Cardiac fibroblast (primary cell): Measurements from ENCODE around the gene SPATA9.
A peak's percentile ranks its signal among the peaks of the same experiment; 100 is the strongest.

Experiments used
- DNase-seq, 2 donors: peaks; one replicate each; pipeline versions ENCODE4 v3.0.0 to v3.0.0-alpha.2; 2010; ENCODE audit warnings: low read depth in 2 of 2
- H3K4me3 ChIP-seq, 2 donors: replicated peaks in 1 of 2; 1 replicate in 1 of 2; 2 replicates in 1 of 2; pipeline ENCODE4 v1.5.1; 2011; ENCODE audit warnings: low read depth in 2 of 2, low read length in 2 of 2, mild to moderate bottlenecking in 2 of 2, moderate library complexity in 1 of 2
- TF ChIP-seq, protein P1 (sequence below): IDR thresholded peaks from one replicate; pipeline ENCODE4 v1.5.1; 2011; ENCODE audit warnings: low read depth, mild to moderate bottlenecking, low read length, inconsistent platforms

The SPATA9 gene

DNA sequence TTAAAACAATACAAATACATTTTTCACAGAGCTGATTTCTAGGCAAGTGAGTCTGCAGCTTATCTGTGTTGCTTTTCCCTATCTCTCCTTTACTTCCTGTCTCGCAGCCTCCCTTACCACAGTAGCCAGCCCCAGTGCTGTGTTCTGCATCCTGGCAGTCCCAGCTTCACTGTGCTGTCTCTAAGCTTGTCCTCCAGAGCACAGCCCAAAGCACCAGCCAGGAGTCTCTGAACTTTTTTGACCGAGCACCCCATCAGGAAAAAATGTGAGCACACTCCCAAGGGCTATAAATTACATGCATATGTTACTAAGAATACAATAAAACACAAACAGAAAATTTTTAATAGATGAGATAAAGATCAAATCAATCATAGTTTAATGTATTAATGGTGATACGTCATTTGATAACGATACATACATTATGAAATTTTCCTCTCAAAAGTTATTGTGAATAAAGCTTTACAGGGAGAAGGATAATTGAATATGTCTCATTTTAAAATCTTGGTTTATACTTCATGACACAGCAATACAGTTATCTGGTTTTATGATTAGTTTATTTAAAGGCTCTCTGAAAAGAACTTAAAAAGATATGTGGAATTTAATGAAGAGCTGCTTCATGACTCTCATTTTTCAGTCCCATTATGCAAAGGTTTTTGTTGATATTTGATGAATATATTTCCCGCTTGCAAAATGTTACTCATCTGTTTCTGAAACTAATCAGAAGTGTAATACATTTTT lies 41.0 kb upstream of the SPATA9 start:
- TF ChIP-seq, protein P1, sequence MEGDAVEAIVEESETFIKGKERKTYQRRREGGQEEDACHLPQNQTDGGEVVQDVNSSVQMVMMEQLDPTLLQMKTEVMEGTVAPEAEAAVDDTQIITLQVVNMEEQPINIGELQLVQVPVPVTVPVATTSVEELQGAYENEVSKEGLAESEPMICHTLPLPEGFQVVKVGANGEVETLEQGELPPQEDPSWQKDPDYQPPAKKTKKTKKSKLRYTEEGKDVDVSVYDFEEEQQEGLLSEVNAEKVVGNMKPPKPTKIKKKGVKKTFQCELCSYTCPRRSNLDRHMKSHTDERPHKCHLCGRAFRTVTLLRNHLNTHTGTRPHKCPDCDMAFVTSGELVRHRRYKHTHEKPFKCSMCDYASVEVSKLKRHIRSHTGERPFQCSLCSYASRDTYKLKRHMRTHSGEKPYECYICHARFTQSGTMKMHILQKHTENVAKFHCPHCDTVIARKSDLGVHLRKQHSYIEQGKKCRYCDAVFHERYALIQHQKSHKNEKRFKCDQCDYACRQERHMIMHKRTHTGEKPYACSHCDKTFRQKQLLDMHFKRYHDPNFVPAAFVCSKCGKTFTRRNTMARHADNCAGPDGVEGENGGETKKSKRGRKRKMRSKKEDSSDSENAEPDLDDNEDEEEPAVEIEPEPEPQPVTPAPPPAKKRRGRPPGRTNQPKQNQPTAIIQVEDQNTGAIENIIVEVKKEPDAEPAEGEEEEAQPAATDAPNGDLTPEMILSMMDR, result no peak
- no peak overlapping the region for H3K4me3 ChIP-seq
- peak in 1 of 2 donors; percentile 80 for DNase-seq

DNA sequence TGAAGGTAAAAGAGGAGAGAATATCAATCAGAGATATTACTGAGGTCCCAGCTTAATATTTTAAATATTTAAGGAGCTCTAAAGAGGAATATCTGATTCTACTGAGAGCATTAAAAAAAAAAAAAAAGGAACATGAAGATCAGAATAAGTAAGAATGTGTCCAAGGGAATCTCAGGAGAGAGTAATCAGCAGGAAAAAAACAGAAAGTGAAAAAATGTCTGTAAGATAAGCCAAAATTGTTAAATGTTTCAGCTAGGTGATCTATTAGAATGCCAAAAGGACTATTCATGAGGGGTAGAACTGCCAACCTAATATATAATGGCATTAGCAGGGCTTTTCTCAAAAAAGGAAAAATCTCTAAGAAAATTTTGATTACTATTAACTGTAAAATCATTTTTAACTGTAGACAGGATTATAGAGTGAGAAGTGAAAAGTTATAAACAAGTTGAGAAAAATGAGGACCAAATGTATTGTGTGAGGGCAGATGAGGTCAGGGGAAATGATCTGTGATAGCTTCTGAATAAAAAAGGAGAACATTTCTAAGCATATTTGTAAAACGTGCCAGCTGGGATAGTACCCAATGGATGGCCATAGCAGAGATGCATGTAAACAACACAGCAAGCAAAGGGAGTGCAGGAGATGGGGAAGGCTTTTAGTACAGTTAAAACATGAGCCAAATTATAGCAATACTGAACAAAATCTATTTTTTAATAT lies 38.9 kb upstream of the SPATA9 start:
- no peak overlapping the region for H3K4me3 ChIP-seq
- TF ChIP-seq, protein P1, result no peak
- no peak for DNase-seq

DNA sequence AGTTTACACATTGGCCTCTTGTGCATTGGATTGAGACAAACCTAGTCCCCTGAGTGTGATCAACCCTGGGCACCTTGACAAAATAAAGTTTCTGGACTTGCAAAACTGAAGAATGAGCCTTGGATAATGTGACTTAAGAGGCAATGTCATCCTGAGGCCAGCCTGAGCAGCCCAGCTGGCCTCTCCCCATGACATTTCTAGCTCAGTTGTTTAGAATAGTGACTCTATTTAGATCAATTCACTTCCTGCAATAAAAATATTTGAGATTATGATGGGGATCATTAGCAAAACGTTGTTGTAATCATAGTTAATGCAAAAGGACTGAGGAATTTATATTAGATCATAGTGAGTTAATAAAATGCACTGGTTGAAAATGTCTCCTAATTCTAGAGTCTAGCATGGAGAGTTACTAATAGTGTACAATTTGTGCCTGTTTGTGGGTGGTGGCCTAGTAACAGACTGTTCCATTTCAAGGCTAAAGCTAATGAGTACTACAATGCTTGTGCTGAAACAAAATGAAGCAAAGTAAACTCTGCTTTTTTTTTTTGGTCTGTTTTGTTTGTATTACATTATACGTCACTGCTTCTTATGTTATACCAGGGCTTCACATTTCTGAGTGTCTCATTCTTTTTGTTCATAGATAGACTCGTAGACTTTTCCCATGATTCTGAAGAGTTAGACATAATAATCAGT lies 37.4 kb upstream of the SPATA9 start:
- DNase-seq, result no peak

DNA sequence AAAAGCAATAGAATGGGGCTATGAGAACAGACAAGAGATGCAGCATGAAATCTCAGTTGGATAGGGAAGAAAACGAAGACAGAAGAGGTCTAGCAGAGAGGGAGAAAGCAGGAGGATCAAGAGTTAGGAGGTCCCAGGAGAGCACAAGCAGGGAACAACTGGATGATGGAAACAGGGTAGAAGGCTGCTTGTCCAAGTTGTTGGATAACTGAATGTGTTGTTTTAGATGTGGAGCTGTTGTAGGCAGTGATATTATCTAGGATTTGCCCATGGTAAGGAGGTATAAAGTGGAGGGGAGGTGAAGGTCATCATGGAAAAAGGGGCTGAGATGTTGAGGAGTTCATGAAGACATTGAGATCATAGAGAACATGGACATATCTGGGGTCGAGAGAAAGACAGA lies 35.9 kb upstream of the SPATA9 start:
- TF ChIP-seq, protein P1, result no peak
- no peak for DNase-seq
- no peak overlapping the region for H3K4me3 ChIP-seq

More for the DNA sequence above, 37.4 kb upstream of the SPATA9 start:
- H3K4me3 ChIP-seq, result no peak overlapping the region
- TF ChIP-seq, protein P1, result no peak

DNA sequence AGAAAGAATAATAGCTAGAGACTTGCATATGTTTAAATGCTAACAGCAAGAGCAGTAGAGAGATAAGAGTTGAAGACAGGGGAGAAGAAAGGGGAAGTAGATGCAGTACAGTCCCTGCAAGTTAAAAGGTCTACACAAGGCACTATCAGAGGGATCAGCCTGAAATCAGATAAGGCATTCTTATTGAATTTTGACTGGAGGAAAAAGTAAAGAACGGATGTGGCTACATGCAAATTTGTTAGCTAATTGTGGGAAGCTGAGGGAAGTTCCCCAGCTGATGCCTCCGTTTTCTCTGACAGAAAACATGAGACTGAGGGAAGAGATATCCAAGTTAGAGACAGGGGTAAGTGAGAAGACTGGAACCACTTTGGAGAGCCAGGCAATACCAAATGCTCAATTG lies 35.4 kb upstream of the SPATA9 start:
- TF ChIP-seq, protein P1, result no peak
- no peak overlapping the region for H3K4me3 ChIP-seq
- DNase-seq, result no peak

DNA sequence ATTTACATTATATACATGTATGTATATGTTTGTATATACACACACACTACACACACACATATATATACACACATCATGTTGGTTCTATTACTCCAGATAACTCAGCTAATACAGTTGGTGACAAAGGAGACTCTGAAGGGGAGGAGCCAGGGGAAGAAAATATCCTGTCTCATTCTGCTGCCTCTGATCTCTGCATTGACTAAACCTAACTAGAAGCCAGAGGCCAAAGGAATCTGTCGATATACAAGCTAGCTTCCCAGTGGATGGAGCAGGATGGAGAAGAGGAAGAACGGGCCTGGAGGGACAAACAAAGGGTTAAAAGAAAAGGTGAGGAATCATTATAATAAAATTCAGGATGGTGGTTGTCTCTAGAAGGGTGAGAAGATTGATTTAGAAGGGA lies 34.6 kb upstream of the SPATA9 start:
- no peak overlapping the region for H3K4me3 ChIP-seq
- DNase-seq, result no peak
- TF ChIP-seq, protein P1, result no peak
